ENCODE measurements around the gene DYNC1LI1. TPM values are rescaled to one million over a fixed set of nuclear protein-coding genes. Genes with fewer than 3 reads are reported as not detected.

DYNC1LI1 gene
- total and polyA plus RNA-seq, 2 experiments from 2014 or later, result 45.1 to 48.0 TPM

GRCh38 chr3:32612547-32612946, 41.9 kb upstream of the DYNC1LI1 start:
- Histone ChIP-seq H3K4me3 (no peak overlapping the region), H2AFZ (no peak overlapping the region), H3K27me3 (ENCODE audit: insufficient read depth) (no peaks in the 10 kb centered on the region), H3K27ac (ENCODE audit: low read depth) (no peak overlapping the region), H4K20me1 (replicated peaks; ENCODE audit: insufficient read depth) (no peaks in the 10 kb centered on the region), H3K4me2 (no peak overlapping the region), H3K36me3 (ENCODE audit: insufficient read depth) (no peaks in the 10 kb centered on the region), H3K79me2 (replicated peaks; ENCODE audit: insufficient read depth) (no peaks in the 10 kb centered on the region), H3K4me1 (ENCODE audit: insufficient read depth) (peaks cover 9% of the 10 kb centered on the region; the same call in 1 of the 2 replicates), H3F3A (replicated peaks; ENCODE audit: low read depth) (no peaks in the 10 kb centered on the region), H3K9me2 (ENCODE audit: insufficient read depth) (no peaks in the 10 kb centered on the region)
- H3K36me3 Mint-ChIP-seq (ENCODE audit: low read depth), result no peaks in the 10 kb centered on the region
- no peak overlapping the region for H3K4me3 Mint-ChIP-seq
- no peaks in the 10 kb centered on the region for H3K9me3 Mint-ChIP-seq
- H3K27me3 Mint-ChIP-seq (ENCODE audit: insufficient read depth, low read depth, poor library complexity), result no peaks in the 10 kb centered on the region
- TF ChIP-seq EZH2phosphoT487 (IDR thresholded peaks at IDR 0.05; ENCODE audit: unreplicated experiment) (no peak), ZNF462 (CRISPR knock-in tag; IDR thresholded peaks at IDR 0.05) (no peak), STAT1 (IDR thresholded peaks at IDR 0.05; ENCODE audit: unreplicated experiment) (no peak), CTCF (conservative IDR thresholded peaks at IDR 0.05; ENCODE audit: low read depth in 2 of 2) (no peak), NANOG (IDR thresholded peaks at IDR 0.05; ENCODE audit: borderline replicate concordance) (no peak), REST (IDR thresholded peaks at IDR 0.05; ENCODE audit: unreplicated experiment) (no peak), CREB1 (CRISPR knock-in tag; IDR thresholded peaks at IDR 0.05; ENCODE audit: low read depth) (no peak), POLR2AphosphoS5 (IDR thresholded peaks at IDR 0.05; ENCODE audit: low read depth) (no peak), ZNF331 (CRISPR knock-in tag; IDR thresholded peaks at IDR 0.05; ENCODE audit: low read depth) (no peak), ZNF114 (CRISPR knock-in tag; IDR thresholded peaks at IDR 0.05) (no peak), ETS1 (IDR thresholded peaks at IDR 0.05) (no peak), EZH2 (IDR thresholded peaks at IDR 0.05; ENCODE audit: low read depth, unreplicated experiment) (no peak), JUNB (IDR thresholded peaks at IDR 0.05; ENCODE audit: unreplicated experiment) (no peak)
- H3K4me1 Mint-ChIP-seq, result peaks cover 15% of the 10 kb centered on the region
- H3K27ac Mint-ChIP-seq, result no peak overlapping the region
- ATAC-seq (no peak), DNase-seq (ENCODE audit: low spot score) (no peak)

Measured in GM23338 (cell line).